IPS-11a (cell line): ENCODE data around the gene RUNX1.

Source experiments
- H3K4me3 ChIP-seq: one replicate; pipeline ENCODE4 v1.5.1; 2013; ENCODE audit warnings: low read depth, low read length, control low read depth

The RUNX1 gene

DNA sequence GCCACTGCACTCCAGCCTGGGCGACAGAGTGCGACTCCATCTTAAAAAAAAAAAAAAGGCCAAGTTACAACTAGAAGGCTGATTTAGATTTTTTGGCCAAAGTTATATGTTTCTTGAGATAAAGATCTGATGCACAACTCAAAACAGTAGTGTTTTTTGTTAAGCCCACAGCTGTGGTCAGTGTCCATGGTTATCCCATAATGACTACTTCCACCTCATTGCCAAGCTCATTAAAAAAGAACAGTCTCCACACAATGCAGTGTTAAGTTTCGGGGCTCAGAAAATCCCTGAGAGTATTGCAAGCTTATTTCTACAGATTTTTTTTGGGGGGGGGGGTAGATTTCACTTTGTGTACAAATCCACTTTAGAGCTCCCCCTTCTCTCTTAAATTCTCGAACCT is 120.5 kb downstream of the RUNX1 start:
- no peak overlapping the region for H3K4me3 ChIP-seq

DNA sequence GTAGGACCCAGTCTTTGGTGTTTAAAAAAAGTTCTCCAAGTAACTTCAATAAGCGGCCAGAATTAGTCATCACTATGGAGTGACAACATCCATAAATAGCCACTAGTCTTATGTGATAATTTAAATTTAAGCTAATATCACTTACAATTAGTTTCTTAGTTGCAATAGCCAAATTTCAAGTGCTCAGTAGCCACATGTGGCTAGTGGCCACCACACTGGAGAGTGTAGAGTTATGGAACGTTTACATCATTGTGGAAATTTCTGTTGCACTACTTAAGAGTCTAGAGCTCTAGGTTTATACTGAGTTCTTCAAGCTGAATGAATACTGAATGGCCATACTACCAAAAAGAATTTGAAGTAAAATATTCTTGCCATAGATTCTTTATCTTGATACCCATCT is 121.1 kb downstream of the RUNX1 start:
- H3K4me3 ChIP-seq = no peak overlapping the region

DNA sequence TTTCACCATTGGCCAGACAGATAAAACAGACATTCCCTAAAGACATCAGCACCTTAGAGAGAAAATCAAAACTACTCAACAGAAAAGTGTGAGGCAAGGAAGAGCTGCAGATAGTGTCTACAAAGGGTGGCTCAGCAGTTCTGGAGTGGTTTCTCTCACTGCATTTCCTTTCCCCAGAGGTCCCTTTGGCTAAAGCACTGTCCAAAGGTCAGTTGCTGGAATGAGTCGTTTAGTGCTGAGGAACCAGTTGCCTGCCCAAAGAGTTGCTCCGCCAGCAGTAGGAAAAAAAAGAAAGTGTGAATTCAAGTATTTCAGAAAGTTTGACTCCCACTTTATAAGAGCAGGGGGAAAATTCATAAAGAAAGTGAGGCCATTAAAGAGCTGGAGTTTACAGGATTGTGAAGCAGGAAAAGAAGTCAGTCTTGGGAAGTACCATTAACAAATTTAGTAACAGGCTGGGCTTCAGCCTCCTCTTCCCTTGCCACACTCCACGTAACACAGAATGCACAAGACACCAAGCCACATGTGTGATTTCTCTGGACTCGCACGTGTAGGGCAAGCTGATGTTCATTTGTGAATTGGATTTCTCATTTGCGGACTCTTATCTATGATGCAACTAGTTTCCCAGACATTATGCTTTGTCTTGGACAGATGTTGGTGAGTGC is 122.2 kb downstream of the RUNX1 start:
- H3K4me3 ChIP-seq = no peak overlapping the region

DNA sequence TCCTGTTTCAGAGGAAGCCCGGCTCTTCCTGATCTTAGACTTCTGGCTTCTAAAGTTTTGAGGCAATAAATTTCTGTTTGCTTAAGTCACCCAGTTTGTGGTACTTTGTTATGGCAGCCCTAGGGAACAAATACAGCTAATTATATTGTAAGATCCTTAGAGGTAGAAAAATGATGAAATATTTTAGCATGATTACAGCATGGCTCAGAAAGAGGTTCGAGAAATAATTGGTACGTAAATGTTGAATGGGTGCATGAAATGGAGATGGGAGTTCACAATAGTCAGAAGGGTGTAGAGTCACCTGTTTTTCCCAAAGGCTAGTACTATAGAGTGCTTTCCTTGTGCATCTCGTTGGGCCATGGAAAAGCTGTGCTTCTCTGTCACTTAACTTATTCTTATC is 123.5 kb downstream of the RUNX1 start:
- no peak overlapping the region for H3K4me3 ChIP-seq

DNA sequence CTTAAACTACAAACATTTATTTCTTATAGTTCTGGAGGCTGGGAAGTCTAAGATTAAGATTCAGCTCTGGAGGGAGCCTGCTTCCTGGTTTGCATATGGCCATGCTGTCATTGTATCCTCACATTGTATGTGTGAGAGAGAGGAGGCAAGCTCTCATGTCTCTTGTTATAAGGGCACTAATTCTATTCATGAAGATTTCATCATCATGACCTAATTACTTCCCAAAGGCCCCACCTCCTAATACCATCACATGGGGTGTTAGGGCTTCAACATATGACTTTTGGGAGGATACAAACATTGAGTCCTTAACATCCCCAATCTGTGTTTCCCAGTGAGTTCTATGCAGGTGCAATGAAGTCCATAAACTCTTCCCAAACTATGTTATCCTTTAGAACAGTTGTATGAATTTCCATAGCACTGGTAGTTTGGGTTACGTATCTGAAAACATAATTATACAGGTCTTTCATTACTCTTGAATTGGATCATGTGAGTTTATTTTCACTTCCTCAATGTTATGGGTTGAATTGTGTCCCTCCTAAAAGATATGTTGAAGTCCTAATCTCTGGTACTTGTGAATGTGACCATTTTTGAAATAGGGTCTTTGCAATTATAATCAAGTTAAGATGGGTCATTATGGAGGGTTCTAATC is 124.2 kb downstream of the RUNX1 start:
- no peak overlapping the region for H3K4me3 ChIP-seq

DNA sequence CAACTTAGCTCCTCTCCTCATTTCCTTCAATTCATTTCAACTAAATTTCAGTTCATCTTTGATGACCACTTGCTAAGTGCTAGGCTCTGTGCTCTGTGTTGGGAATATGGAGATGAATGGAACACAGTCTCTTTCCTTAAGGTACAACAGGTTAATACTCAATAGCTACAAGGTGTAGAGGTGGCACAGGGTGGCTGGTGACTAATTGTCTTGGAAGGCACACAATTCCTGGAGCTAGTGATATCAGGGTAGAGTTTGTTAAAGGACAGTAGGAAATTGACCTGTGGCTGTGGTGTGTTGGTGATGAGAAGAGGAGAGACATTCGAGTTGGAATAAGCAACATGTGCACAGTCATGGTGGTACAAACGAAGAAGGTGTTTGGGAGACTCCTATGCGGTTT is 124.9 kb downstream of the RUNX1 start:
- no peak overlapping the region for H3K4me3 ChIP-seq

DNA sequence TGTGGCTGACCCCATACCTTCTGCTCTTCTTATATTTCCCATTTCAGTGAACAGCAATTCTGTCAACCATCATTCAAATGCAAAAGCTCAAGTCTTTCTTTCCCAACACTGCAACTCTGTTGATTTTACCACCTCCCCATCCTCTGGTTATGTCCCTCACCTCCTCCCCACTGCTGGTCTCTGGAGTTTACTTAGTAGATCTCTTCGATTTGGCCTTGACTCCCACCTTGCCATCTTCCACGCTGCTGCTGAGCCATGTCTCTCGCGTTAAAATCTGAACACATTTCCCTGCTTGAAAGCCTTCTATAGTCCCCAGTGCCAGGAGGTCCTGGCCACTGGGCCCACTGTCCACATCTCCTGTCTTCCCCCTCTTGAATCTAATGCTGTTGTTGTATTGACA is 125.5 kb downstream of the RUNX1 start:
- no peak overlapping the region for H3K4me3 ChIP-seq

DNA sequence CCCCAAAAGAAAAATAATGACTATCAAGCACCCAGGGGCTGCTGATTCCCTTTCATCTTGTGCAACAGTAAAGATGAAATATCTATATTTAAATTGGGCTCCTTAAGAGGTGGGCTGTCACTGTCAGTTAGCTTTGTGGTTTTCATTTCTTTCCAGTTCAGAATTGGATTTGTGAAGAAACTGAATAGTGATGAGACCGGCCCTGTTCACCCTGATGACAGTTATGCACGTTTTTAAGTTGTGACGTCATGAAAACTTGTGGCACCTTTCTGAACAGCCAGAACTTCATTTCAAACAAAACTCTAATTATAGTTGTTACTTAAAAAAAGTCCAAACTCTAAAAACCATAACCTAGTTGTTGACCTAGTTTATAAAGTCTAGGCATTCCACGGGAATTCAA is 125.9 kb downstream of the RUNX1 start:
- no peak overlapping the region for H3K4me3 ChIP-seq

DNA sequence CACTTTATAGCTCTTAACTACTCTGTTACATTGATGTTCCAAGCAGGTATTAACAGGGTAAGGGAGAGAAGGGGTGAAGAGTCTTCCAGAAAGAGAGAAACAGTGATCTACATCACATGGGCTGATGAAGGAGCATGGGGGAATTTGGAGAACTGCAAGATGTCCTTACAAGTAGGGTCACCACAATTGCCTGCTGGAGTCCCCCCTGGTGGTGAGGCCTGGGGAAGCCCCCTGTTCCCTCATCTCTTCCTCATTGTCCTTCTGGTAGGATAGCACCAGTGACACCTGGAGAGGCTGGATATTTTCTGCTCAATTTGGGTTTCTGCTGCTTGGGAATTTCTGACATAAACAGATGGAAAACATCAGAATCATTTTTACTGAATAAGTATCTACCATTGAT is 126.6 kb downstream of the RUNX1 start:
- no peak overlapping the region for H3K4me3 ChIP-seq

DNA sequence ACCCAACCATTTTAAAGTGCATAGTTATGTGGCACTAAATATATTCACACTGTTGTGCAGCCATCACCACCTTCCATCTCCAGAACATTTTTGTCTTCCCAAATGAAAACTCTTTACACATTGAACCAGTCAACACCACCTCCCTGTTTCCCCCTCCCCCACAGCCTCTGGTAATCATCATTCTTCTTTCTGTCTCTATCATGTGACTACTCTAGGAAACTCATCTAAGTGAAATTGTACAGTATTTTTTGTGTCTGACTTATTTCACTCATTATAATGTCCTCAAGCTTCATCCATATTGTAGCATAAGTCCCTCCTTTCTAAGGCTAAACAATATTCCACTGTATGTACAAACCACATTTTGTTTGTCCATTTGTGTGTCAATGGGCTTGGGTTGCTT is 128.0 kb downstream of the RUNX1 start:
- H3K4me3 ChIP-seq = no peak overlapping the region

DNA sequence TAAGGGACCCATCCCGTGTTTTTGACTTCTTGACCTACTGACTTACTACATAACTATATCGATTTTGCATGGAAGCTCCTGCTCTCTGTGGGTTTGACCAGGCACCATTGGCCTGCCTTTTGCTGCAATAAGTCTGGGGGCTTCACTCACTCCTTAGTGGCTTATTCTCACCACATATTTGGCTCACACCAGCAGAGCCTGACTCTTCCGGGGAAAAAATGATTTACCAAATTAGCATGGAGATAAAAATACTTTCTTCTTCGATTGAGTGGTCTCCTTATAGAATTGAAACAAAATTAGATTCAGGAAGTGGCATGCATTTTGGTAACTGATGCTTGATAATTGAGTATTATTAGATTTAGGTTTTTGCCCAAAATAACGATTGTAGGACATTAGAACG is 129.7 kb downstream of the RUNX1 start:
- H3K4me3 ChIP-seq = no peak overlapping the region

DNA sequence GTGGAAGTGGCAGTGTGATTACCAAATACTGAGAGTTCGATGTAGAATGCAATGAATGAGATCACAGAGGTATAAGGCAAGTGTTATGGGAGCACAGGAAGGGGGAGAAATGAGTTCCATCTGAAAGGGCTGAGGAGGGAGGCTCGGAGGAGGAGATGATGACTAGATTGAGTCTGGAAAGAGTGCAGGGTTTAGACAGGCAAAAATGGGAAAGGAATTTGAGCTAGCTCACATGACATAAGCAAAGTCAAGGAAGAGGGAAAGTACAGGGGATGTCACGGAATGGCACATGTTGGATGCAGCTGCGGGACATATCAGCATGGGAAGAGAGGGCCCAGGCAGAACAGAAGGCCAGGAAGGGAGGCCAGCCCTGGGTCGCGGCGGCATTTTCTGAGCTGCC is 132.7 kb downstream of the RUNX1 start:
- H3K4me3 ChIP-seq = no peak overlapping the region

DNA sequence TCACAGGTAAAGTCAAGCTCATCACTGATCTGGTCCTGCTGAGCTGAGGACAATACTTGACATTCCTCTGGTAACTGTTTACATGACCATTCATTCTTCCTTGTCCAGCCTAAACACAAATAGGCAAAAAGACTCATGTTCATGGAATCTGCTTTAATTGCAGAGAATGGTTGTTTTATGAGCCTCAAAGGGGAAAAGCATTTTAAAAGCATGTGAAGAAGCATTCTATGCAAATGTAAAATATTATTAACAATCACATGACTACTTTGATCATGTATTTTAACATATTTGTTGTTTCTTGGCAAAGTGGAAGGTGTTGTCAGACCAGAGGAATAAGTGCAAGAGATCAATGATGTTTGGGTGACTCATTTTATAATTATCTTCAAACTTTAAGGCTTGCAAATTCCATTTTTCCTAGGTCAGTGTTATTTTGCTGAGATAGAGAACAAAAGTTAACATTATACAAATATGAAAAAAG is 133.7 kb downstream of the RUNX1 start:
- H3K4me3 ChIP-seq = no peak overlapping the region

DNA sequence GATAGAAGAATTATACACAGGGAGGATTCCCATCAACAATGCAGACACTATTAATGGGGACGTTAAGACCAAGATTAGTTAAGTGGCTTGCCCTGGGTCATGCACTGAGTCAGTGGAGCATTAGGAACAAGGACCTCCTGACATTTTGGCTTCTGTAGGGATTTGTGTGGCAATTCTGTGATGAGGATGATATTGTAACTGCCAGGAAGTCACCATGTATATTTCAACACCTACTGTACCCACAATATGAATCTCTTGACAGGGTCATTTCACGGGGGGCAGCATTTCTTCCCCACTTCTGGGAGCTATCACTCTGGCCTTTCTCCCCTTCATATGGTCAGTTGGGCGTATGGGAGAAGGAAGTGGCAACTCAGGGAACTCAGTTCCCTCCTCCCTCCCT is 134.9 kb downstream of the RUNX1 start:
- H3K4me3 ChIP-seq = no peak overlapping the region

DNA sequence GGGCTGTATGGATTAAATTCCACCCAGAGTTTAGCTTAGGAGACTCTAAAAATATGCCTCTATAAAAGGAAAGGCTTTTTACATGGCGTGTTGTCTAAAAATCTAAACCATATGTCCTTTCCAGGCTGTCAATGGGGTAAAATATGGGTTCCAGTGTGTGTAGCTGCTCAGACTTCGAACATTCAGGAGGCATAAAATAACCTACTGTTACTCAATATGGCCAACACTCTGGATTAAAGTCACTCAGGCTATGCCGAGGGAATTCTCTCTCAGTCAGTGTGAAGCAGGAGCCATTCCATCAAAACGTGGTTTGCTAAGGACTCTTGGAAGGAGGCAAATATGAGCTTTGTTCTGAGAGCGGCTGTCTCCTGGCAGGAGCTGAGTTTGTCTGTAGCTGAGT is 135.3 kb downstream of the RUNX1 start:
- H3K4me3 ChIP-seq = no peak overlapping the region

DNA sequence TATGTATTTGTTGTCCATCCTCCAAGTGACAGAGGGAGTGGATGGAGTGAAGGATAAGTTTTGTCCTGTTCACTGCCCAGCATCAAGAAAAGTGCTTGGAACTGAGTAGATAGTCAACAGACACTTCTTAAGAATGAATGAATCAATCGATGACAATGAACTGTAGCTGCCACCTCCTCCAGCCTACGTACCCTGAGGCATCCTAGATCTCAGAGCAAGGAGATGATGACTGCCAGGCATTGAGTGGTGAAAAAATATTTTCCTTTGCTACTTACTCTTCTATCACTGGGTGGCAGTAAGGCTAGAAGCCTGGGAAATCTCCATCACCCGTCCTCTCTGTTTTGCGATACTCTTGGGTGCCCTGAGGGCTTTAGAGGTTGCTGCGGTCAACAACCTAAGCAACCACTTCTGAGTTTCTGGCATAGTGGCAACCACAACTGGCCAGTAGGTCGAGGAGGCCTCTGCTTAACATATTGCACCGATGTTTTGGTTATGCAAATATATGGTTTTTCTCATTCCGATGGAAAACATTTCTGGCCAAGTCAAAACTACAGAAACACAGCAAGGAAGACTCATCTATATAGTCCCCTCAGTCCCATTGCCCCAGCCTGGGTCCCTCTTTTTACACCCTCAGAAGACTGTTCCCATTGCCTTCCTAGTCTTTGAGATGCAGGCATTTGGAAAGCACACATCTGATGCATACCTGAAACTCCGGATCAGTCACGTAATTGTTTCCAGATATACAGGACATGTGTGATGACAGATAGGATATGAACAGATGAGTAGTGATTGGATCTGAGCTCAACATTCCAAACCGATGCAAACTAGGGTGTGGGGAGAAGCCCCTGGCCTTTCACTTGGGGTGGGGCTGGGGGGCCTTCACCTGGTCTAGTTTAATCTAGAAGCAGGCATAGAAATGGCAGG is 136.8 kb downstream of the RUNX1 start:
- no peak overlapping the region for H3K4me3 ChIP-seq

DNA sequence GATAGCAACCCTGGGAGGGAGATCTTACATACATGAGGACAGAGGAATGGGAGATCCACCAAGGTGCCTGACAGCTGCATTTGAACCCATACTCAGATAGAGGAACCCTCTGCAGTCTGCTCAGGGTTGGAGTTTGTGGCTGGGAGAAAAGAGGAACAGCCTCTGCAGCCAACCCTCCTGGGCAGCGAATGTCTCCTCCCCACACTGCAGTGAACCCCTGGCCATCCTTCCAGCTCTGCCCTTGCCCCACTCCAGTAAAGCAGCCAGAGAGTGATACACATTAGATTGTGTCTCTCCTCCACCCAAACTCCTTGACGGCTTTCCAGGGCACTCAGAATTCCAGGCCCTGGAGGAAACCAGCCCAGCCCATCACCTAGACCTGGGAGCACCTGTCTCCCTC is 137.7 kb downstream of the RUNX1 start:
- H3K4me3 ChIP-seq = no peak overlapping the region

DNA sequence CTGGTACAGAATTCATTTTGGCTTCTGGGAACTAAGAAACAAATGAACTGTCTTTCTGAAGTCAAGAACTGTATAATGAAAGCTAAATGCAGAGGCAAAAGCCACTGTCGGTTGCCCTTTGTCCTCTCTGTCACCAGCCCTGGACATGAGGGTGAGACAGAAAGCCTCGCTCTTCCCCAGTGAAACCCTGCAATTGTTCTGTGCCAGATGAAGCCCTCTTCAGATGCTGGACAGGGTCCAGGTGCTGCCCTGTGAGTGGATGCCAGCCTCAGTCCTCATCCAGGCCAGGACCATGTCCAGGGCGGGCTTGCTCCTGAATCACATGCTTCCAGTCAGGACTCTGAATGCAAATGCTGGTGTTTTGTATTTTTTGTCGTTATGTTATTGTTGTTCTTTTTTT is 138.7 kb downstream of the RUNX1 start:
- H3K4me3 ChIP-seq = no peak overlapping the region

DNA sequence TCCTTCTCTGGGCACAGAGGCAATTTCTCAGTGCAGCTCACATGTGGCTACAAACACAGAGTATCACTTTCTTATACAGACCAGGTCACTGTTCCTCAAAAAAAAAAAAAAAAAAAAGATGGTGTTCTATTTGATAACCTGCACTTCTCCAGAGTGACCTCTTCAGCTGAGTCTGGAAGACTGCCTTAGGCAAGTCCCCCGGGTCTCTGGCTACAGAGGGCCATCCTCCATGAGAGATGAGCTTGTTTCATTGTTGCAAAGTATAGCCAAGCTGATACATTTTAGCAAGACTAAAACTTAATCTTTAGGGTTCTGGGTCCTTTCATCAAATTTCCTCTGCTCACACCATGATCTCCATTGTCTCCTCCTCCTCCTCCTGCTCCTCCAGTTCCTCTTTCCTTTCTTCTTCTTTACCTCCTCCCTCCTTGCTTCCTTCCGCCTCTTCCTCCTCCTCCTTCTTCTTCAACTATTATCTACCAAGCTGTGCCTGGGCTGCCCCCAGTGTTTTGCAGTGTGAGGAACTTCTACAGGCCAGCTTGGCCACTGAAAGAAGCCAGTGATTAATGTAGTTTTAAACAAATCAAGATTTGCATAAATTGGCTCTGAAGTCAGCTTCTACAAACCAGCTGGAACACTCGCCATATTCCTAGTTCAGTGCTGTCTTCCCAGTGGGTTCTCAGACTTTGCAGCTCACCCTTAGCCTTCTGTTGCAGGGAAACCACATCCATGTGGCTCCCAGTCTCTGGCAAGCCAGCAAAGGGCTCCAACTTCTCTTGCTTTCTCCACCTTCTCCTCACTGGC is 139.4 kb downstream of the RUNX1 start:
- no peak overlapping the region for H3K4me3 ChIP-seq

DNA sequence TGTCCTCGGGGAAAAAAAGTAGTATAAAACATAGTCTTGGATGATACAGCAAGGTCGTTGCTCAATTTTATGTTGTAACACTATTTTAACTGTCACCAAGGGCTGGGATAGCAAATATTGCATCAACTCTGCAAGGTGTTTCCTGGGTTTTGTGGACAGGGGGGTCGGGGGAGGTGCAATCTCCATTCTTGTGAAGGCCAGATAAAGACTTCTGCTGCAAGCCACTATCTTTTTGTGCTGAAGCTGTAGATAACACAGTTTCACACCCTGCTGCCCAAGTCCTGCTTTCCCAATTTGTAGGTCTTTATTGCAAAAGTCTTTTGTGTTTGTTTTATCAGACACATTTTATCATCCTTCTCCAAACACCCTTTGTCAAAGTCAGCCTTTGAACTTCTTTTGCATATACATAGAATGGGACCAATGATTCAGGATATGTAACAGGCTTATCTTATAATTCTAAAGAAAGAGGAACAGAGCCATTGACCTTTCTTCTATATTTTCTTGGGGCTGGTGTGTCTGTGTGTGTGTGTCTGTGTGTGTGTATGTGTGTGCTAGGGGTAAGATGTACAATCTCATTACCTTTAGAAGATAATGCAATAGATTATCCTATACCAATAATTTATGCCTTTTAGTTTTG is 140.6 kb downstream of the RUNX1 start:
- H3K4me3 ChIP-seq = no peak overlapping the region
